ENCODE measurements around the gene ZAP70. TPM values are rescaled to one million over a fixed set of nuclear protein-coding genes. Genes with fewer than 3 reads are reported as not detected.
"Not testable (repeated sequence)": the region's sequence is repeated elsewhere in the genome, so short reads cannot be mapped to it uniquely, and the experiment has no call there.

The ZAP70 gene
- total and polyA plus RNA-seq, 2 experiments from 2014 or later, result not detected

- Histone ChIP-seq H3F3A (ENCODE audit: insufficient read depth) (no peaks in the 10 kb centered on the region), H3K4me1 (ENCODE audit: insufficient read depth) (no peaks in the 10 kb centered on the region), H3K27me3 (replicated peaks; ENCODE audit: insufficient read depth) (no peaks in the 10 kb centered on the region), H2AFZ (no peak within 1 kb of the TSS), H3K9me3 (ENCODE audit: low read depth) (no peaks in the 10 kb centered on the region), H3K79me2 (ENCODE audit: insufficient read depth) (no peaks in the 10 kb centered on the region), H3K9ac (no peak within 1 kb of the TSS), H3K36me3 (ENCODE audit: low read depth) (no peaks in the 10 kb centered on the region), H3K4me2 (ENCODE audit: unreplicated experiment) (no peak within 1 kb of the TSS), H3K4me3 (no peak within 1 kb of the TSS), H3K9me2 (ENCODE audit: insufficient read depth) (no peaks in the 10 kb centered on the region), H3K27ac (no peak within 1 kb of the TSS), H4K20me1 (ENCODE audit: insufficient read depth) (no peaks in the 10 kb centered on the region)
- 77 to 81% methylated on average over 6 of the region's 6 CpGs for WGBS, 2 experiments (ENCODE audit: low coverage in 1 of 2, low lambda C conversion rate in 2 of 2, missing lambda C conversion rate in 2 of 2)
- no peak for DNase-seq
- no peak for TF ChIP-seq EZH2phosphoT487 (IDR thresholded peaks at IDR 0.05; ENCODE audit: insufficient read depth, low read depth)
- TF ChIP-seq EZH2 (IDR thresholded peaks at IDR 0.05; ENCODE audit: insufficient read depth, poor library complexity, severe bottlenecking), result no peak
- in situ Hi-C loops (cut with MboI), result no loop called here
Observed at GRCh38 chr2:97669448-97669847, 43.9 kb upstream of the ZAP70 start, which contains the start of gene C2orf92. Gene C2orf92, plus strand, starts transcription at chr2:97669713. Its CDS starts 76 bp downstream, at chr2:97669789.

GRCh38 chr2:97670471-97670870, 42.9 kb upstream of the ZAP70 start:
- in situ Hi-C loops (cut with MboI), result no loop called here
- H2AFZ ChIP-seq, result no peak overlapping the region

GRCh38 chr2:97671526-97671925, 41.9 kb upstream of the ZAP70 start:
- no peaks in the 10 kb centered on the region for H3K9me3 ChIP-seq (ENCODE audit: low read depth)
- H3K79me2 ChIP-seq (ENCODE audit: insufficient read depth), result no peaks in the 10 kb centered on the region
- no peaks in the 10 kb centered on the region for H3F3A ChIP-seq (ENCODE audit: insufficient read depth)
- H4K20me1 ChIP-seq (ENCODE audit: insufficient read depth), result no peaks in the 10 kb centered on the region
- in situ Hi-C loops (cut with MboI), result no loop called here
- H3K36me3 ChIP-seq (ENCODE audit: low read depth), result no peaks in the 10 kb centered on the region
- TF ChIP-seq EZH2 (IDR thresholded peaks at IDR 0.05; ENCODE audit: insufficient read depth, poor library complexity, severe bottlenecking) (no peak), EZH2phosphoT487 (IDR thresholded peaks at IDR 0.05; ENCODE audit: insufficient read depth, low read depth) (no peak)
- no peak overlapping the region for H3K27ac ChIP-seq
- no peak overlapping the region for H3K4me3 ChIP-seq
- WGBS, 2 experiments (ENCODE audit: low coverage in 1 of 2, low lambda C conversion rate in 2 of 2, missing lambda C conversion rate in 2 of 2), result 89 to 91% methylated on average over 7 of the region's 7 CpGs
- no peak for DNase-seq
- no peaks in the 10 kb centered on the region for H3K9me2 ChIP-seq (ENCODE audit: insufficient read depth)
- H3K4me1 ChIP-seq (ENCODE audit: insufficient read depth), result no peaks in the 10 kb centered on the region
- no peak overlapping the region for H3K4me2 ChIP-seq (ENCODE audit: unreplicated experiment)
- H3K9ac ChIP-seq, result no peak overlapping the region
- no peaks in the 10 kb centered on the region for H3K27me3 ChIP-seq (replicated peaks; ENCODE audit: insufficient read depth)
- H2AFZ ChIP-seq, result no peak overlapping the region

More at GRCh38 chr2:97670471-97670870, 42.9 kb upstream of the ZAP70 start:
- Histone ChIP-seq H3K36me3 (ENCODE audit: low read depth) (no peaks in the 10 kb centered on the region), H3K9ac (no peak overlapping the region), H3K9me3 (ENCODE audit: low read depth) (no peaks in the 10 kb centered on the region), H3K27me3 (replicated peaks; ENCODE audit: insufficient read depth) (no peaks in the 10 kb centered on the region), H3K9me2 (ENCODE audit: insufficient read depth) (no peaks in the 10 kb centered on the region), H3K4me2 (ENCODE audit: unreplicated experiment) (no peak overlapping the region), H3K4me1 (ENCODE audit: insufficient read depth) (no peaks in the 10 kb centered on the region), H3K4me3 (no peak overlapping the region), H3K79me2 (ENCODE audit: insufficient read depth) (no peaks in the 10 kb centered on the region), H3K27ac (no peak overlapping the region), H3F3A (ENCODE audit: insufficient read depth) (no peaks in the 10 kb centered on the region), H4K20me1 (ENCODE audit: insufficient read depth) (no peaks in the 10 kb centered on the region)
- 95 to 97% methylated on average over 1 of the region's 1 CpG for WGBS, 2 experiments (ENCODE audit: low coverage in 1 of 2, low lambda C conversion rate in 2 of 2, missing lambda C conversion rate in 2 of 2)
- no peak for DNase-seq
- no peak for TF ChIP-seq EZH2 (IDR thresholded peaks at IDR 0.05; ENCODE audit: insufficient read depth, poor library complexity, severe bottlenecking)
- TF ChIP-seq EZH2phosphoT487 (IDR thresholded peaks at IDR 0.05; ENCODE audit: insufficient read depth, low read depth), result no peak

DNA sequence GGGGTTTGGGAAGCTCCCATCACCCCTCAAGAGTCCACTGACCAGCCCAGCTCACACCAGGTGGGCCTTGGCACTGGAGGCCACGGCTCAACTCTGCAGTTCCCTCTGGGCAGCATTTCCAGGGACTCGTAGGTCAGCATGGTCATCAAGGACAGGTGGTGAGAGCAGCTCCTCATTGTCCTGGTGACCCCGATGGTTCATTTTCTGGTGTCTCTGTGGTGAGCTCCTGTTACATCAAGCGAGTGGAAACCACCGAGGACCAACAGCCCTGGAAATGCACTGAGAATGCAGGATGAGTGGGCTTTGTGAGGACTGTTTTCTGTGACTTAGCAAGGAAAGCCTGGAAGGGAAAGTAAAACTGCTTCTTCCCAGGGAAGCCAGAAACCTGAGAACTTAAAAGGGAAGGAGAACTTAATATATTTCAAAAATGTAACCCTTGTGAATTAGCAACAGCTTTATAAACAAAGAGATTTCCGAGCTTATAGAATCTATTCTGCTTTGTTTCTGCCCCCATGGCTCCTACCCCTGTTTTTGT, 40.7 kb upstream of the ZAP70 start:
- H3K27ac ChIP-seq; H4K20me1 ChIP-seq (ENCODE audit: insufficient read depth); H3K27me3 ChIP-seq (replicated peaks; ENCODE audit: insufficient read depth); H3K4me2 ChIP-seq (ENCODE audit: unreplicated experiment); H2AFZ ChIP-seq; H3K9me3 ChIP-seq (ENCODE audit: low read depth); H3K4me1 ChIP-seq (ENCODE audit: insufficient read depth); H3K9ac ChIP-seq; H3K36me3 ChIP-seq (ENCODE audit: low read depth); H3F3A ChIP-seq (ENCODE audit: insufficient read depth); H3K79me2 ChIP-seq (ENCODE audit: insufficient read depth); H3K4me3 ChIP-seq; H3K9me2 ChIP-seq (ENCODE audit: insufficient read depth); in situ Hi-C loops (cut with MboI); DNase-seq: not testable (repeated sequence)
- WGBS, 2 experiments (ENCODE audit: low coverage in 1 of 2, low lambda C conversion rate in 2 of 2, missing lambda C conversion rate in 2 of 2), result 94 to 98% methylated on average over 6 of the region's 6 CpGs

Data from GM23248 (cell line).